Erythroblast (primary cell): Measurements from ENCODE around the gene CYP3A7.

ENCODE experiments used
- GATA1 ChIP-seq: IDR thresholded peaks from 2 replicates; pipeline ENCODE4 v1.6.1; 2011; ENCODE audit warnings: low read depth, mild to moderate bottlenecking, control low read depth, low read length, moderate library complexity
- POLR2A ChIP-seq: IDR thresholded peaks from 2 replicates; pipeline ENCODE4 v1.6.1; 2011; ENCODE audit warnings: mild to moderate bottlenecking, low read length

- TF ChIP-seq POLR2A (no peak), GATA1 (no peak)
These were observed 14.0 kb downstream of the CYP3A7 start for GRCh38 chr7:99720800-99721595.
